NCI-H345 treated with DMSO at 0.1 percent for 48 hours (cell line): ENCODE measurements around the gene RELL1.

ENCODE experiments used
- DNase-seq: peaks from one replicate; lab custom pipeline; 2025; ENCODE audit not compliant: unreplicated experiment; lab: John Stamatoyannopoulos, UW

The RELL1 gene

GRCh38 chr4:37603711-37604110, 82.5 kb downstream of the RELL1 start:
- no peak for DNase-seq

GRCh38 chr4:37603070-37603468, 83.1 kb downstream of the RELL1 start:
- no peak for DNase-seq

- DNase-seq, result no peak
Observed at GRCh38 chr4:37602454-37603069, 83.6 kb downstream of the RELL1 start.

- DNase-seq, result no peak
Observed at GRCh38 chr4:37601531-37601930, 84.6 kb downstream of the RELL1 start.

GRCh38 chr4:37599092-37599790, 86.9 kb downstream of the RELL1 start:
- no peak for DNase-seq

GRCh38 chr4:37597034-37597433, 89.1 kb downstream of the RELL1 start:
- no peak for DNase-seq

GRCh38 chr4:37595875-37596680, 90.1 kb downstream of the RELL1 start:
- no peak for DNase-seq

GRCh38 chr4:37594099-37594498, 92.1 kb downstream of the RELL1 start:
- DNase-seq, result no peak

GRCh38 chr4:37591349-37591748, 94.8 kb downstream of the RELL1 start:
- DNase-seq, result no peak

- no peak for DNase-seq
Observed at GRCh38 chr4:37590016-37590415, 96.2 kb downstream of the RELL1 start.

- DNase-seq, result no peak
Observed at GRCh38 chr4:37588150-37588549, 98.0 kb downstream of the RELL1 start.

GRCh38 chr4:37586194-37586593, 100.0 kb downstream of the RELL1 start:
- DNase-seq, result no peak

GRCh38 chr4:37584493-37585060, 101.6 kb downstream of the RELL1 start:
- no peak for DNase-seq

GRCh38 chr4:37584071-37584470, 102.1 kb downstream of the RELL1 start:
- DNase-seq, result no peak

- no peak for DNase-seq
Observed at GRCh38 chr4:37573566-37573965, 112.6 kb downstream of the RELL1 start.

GRCh38 chr4:37568489-37568888, 117.7 kb downstream of the RELL1 start:
- DNase-seq, result no peak

GRCh38 chr4:37567836-37568235, 118.3 kb downstream of the RELL1 start:
- no peak for DNase-seq

GRCh38 chr4:37562592-37562991, 123.6 kb downstream of the RELL1 start:
- DNase-seq, result no peak

GRCh38 chr4:37561803-37562207, 124.4 kb downstream of the RELL1 start:
- no peak for DNase-seq

- no peak for DNase-seq
Observed at GRCh38 chr4:37561196-37561802, 124.9 kb downstream of the RELL1 start.
